ENCODE results near the gene EMC8.

Gene EMC8

DNA sequence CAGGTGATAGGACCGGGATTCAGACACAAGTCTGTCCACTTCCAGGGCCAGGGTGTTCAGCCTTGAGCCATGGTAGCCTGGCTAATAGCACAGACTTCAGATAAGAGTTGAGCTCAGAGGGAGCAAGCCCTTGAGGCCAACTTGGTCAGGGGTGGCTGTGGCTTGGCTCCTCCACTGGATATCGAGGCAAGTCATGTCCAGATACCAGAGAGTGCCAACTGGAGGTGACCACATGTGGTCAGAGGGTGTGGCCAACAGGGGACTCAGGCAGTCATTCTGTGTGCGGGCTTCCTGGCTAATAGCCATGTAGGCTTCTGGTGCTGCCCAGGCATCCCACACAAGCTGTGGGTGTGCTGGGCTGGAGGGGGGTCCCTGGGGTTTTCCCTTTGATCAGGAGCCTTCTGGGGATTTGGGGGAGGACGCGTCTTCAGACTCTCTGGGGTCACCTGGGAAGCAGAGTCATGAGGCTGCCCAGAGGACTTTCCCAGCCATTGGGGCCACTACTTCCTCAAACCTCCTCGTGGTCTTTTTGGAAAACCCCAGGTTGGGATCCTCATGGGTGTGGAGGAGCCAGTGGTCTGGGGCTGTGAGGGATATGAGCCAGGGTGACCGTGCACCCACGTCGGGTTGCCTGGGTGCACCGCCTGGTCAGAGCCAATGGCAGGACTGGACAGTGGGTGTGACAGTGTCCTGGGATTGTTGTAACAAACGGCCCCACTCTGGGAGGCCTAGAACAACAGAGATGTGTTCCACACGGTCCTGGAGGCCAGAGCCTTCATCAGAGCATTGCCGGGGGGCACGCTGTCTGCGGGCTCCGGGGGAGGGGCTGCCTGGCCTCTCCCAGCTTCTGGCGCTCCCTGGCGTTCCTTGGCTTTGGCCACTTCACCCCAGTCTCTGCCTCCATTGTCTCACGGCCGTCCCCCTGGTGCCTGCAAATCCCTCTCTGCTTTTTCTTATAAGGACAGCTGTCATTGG, 25.1 kb upstream of the EMC8 start:
- no peaks in the 10 kb centered on the region for H3K36me3 ChIP-seq (ENCODE audit: low read length)
- no peak overlapping the region for H3K9ac ChIP-seq (ENCODE audit: low read length)
- no peaks in the 10 kb centered on the region for H3K79me2 ChIP-seq (ENCODE audit: insufficient read depth, low read length)
- peaks cover 6% of the 10 kb centered on the region; the same call in 1 of the 2 replicates for H3K9me3 ChIP-seq (ENCODE audit: insufficient read depth, low read length)
- H3K27ac ChIP-seq (ENCODE audit: low read depth, low read length), result no peak overlapping the region
- no peak overlapping the region for H2AFZ ChIP-seq (ENCODE audit: low read depth, low read length, severe bottlenecking)
- no peaks in the 10 kb centered on the region for H3K9me2 ChIP-seq (replicated peaks; ENCODE audit: insufficient read depth, low read length)
- no peaks in the 10 kb centered on the region for H3K27me3 ChIP-seq (ENCODE audit: low read length)
- no peaks in the 10 kb centered on the region for H4K20me1 ChIP-seq (ENCODE audit: low read depth, low read length)
- TF ChIP-seq EZH2phosphoT487 (conservative IDR thresholded peaks at IDR 0.05; ENCODE audit: low read length), result no peak
- TF ChIP-seq, protein P1, sequence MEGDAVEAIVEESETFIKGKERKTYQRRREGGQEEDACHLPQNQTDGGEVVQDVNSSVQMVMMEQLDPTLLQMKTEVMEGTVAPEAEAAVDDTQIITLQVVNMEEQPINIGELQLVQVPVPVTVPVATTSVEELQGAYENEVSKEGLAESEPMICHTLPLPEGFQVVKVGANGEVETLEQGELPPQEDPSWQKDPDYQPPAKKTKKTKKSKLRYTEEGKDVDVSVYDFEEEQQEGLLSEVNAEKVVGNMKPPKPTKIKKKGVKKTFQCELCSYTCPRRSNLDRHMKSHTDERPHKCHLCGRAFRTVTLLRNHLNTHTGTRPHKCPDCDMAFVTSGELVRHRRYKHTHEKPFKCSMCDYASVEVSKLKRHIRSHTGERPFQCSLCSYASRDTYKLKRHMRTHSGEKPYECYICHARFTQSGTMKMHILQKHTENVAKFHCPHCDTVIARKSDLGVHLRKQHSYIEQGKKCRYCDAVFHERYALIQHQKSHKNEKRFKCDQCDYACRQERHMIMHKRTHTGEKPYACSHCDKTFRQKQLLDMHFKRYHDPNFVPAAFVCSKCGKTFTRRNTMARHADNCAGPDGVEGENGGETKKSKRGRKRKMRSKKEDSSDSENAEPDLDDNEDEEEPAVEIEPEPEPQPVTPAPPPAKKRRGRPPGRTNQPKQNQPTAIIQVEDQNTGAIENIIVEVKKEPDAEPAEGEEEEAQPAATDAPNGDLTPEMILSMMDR (IDR thresholded peaks at IDR 0.05; ENCODE audit: insufficient read depth, low read length, poor library complexity, severe bottlenecking), result no peak
- no peak overlapping the region for H3K4me2 ChIP-seq (ENCODE audit: low read depth, low read length, poor library complexity, severe bottlenecking)
- H3F3A ChIP-seq (ENCODE audit: insufficient read depth), result 0 out of 2 replicates have a peak, but pooled peaks cover 8% of the 10 kb centered on the region
- no peak overlapping the region for H3K4me3 ChIP-seq (ENCODE audit: insufficient read depth, low read length, poor library complexity, severe bottlenecking)

DNA sequence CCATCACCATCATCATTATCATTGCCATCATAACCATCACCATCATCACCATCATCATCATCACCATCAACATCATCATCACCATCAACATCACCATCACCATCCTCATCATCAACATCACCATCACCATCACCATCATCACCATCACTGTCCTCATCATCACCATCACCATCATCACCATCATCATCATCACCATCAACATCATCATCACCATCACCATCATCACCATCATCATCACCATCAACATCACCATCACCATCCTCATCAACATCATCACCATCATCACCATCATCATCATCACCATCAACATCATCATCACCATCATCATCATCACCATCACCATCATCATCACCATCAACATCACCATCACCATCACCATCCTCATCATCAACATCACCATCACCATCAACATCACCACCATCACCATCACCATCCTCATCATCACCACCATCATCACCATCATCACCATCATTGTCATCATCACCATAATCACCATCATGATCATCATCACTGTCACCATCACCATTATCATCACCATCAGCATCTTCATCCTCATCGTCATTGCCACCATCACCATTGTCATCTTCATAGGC, 24.1 kb upstream of the EMC8 start:
- no peaks in the 10 kb centered on the region for H3K27me3 ChIP-seq (ENCODE audit: low read length)

DNA sequence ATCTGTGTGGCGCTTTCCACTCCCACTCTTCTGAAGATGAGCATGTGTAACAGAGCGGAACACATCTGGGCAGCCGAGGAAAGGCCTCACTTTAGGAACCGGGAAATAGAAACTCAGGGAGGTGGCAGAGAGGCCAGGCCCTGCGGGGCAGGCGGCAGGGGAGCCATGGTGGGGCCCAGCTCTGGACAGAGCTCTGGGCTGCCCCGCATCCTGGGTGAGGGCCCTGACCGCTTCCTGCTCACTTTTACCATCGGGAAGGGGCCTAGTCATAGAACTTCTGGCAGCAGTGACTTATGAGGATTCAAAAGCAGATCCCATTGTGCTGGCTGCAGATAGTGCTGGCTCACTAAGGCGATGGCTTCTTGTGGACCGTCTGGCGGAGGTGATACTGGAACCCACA, 22.8 kb upstream of the EMC8 start:
- no peak overlapping the region for H3K4me3 ChIP-seq (ENCODE audit: insufficient read depth, low read length, poor library complexity, severe bottlenecking)
- no peaks in the 10 kb centered on the region for H3K9me2 ChIP-seq (replicated peaks; ENCODE audit: insufficient read depth, low read length)
- H3F3A ChIP-seq (ENCODE audit: insufficient read depth), result no peaks in the 10 kb centered on the region
- H3K4me2 ChIP-seq (ENCODE audit: low read depth, low read length, poor library complexity, severe bottlenecking), result peak overlapping the region; percentile 2
- H4K20me1 ChIP-seq (ENCODE audit: low read depth, low read length), result no peaks in the 10 kb centered on the region
- no peak overlapping the region for H3K9ac ChIP-seq (ENCODE audit: low read length)
- no peaks in the 10 kb centered on the region for H3K36me3 ChIP-seq (ENCODE audit: low read length)
- H3K79me2 ChIP-seq (ENCODE audit: insufficient read depth, low read length), result no peaks in the 10 kb centered on the region
- no peak overlapping the region for H2AFZ ChIP-seq (ENCODE audit: low read depth, low read length, severe bottlenecking)
- no peak overlapping the region for H3K27ac ChIP-seq (ENCODE audit: low read depth, low read length)
- H3K27me3 ChIP-seq (ENCODE audit: low read length), result no peaks in the 10 kb centered on the region
- no peaks in the 10 kb centered on the region for H3K9me3 ChIP-seq (ENCODE audit: insufficient read depth, low read length)
- TF ChIP-seq, protein P1 (IDR thresholded peaks at IDR 0.05; ENCODE audit: insufficient read depth, low read length, poor library complexity, severe bottlenecking), result no peak
- TF ChIP-seq EZH2phosphoT487 (conservative IDR thresholded peaks at IDR 0.05; ENCODE audit: low read length), result no peak

More for the DNA sequence above, 24.1 kb upstream of the EMC8 start:
- H3K4me3 ChIP-seq (ENCODE audit: insufficient read depth, low read length, poor library complexity, severe bottlenecking), result no peak overlapping the region
- H3K79me2 ChIP-seq (ENCODE audit: insufficient read depth, low read length), result no peaks in the 10 kb centered on the region
- TF ChIP-seq EZH2phosphoT487 (conservative IDR thresholded peaks at IDR 0.05; ENCODE audit: low read length), result no peak
- H3K9ac ChIP-seq (ENCODE audit: low read length), result no peak overlapping the region
- H3K27ac ChIP-seq (ENCODE audit: low read depth, low read length), result no peak overlapping the region
- no peaks in the 10 kb centered on the region for H3K9me2 ChIP-seq (replicated peaks; ENCODE audit: insufficient read depth, low read length)
- H2AFZ ChIP-seq (ENCODE audit: low read depth, low read length, severe bottlenecking), result no peak overlapping the region
- no peaks in the 10 kb centered on the region for H3F3A ChIP-seq (ENCODE audit: insufficient read depth)
- H3K4me2 ChIP-seq (ENCODE audit: low read depth, low read length, poor library complexity, severe bottlenecking), result no peak overlapping the region
- H3K9me3 ChIP-seq (ENCODE audit: insufficient read depth, low read length), result no peaks in the 10 kb centered on the region
- no peaks in the 10 kb centered on the region for H4K20me1 ChIP-seq (ENCODE audit: low read depth, low read length)
- no peaks in the 10 kb centered on the region for H3K36me3 ChIP-seq (ENCODE audit: low read length)
